C4-2B (cell line): ENCODE measurements around the gene AASDHPPT.

Experiments
- H3K27ac ChIP-seq: fragments of 450-650 bp; 2 replicates; pipeline ENCODE4 v1.5.1; 2017
- ZFX ChIP-seq: fragments of 450-650 bp; IDR thresholded peaks from 2 replicates; pipeline ENCODE4 v1.6.1; 2017
- TF ChIP-seq, protein P1 (sequence below): fragments of 450-650 bp; conservative IDR thresholded peaks from 2 replicates; pipeline ENCODE4 v1.5.1; 2017; ENCODE audit warnings: mild to moderate bottlenecking

Gene AASDHPPT

DNA sequence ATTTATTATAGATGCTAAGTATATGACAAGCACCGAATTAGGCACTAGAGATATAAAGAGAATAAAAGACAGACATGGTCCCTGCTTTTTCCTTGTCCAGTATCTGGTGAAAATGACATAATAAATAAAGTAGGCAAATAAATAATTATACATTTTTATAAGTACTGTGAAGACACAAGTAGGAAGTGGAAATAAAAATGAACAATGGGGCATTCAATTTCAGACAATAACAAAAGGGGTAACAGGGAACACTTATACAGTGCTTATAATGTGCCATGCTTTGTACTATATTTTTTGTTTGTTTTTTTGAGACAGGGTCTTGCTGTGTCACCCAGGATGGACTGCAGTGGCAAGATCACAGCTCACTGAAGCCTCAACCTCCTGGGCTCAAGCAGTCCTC lies 4.7 kb upstream of the AASDHPPT start:
- H3K27ac ChIP-seq: no peak overlapping the region
- TF ChIP-seq, protein P1, sequence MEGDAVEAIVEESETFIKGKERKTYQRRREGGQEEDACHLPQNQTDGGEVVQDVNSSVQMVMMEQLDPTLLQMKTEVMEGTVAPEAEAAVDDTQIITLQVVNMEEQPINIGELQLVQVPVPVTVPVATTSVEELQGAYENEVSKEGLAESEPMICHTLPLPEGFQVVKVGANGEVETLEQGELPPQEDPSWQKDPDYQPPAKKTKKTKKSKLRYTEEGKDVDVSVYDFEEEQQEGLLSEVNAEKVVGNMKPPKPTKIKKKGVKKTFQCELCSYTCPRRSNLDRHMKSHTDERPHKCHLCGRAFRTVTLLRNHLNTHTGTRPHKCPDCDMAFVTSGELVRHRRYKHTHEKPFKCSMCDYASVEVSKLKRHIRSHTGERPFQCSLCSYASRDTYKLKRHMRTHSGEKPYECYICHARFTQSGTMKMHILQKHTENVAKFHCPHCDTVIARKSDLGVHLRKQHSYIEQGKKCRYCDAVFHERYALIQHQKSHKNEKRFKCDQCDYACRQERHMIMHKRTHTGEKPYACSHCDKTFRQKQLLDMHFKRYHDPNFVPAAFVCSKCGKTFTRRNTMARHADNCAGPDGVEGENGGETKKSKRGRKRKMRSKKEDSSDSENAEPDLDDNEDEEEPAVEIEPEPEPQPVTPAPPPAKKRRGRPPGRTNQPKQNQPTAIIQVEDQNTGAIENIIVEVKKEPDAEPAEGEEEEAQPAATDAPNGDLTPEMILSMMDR: no peak
- TF ChIP-seq ZFX: no peak

DNA sequence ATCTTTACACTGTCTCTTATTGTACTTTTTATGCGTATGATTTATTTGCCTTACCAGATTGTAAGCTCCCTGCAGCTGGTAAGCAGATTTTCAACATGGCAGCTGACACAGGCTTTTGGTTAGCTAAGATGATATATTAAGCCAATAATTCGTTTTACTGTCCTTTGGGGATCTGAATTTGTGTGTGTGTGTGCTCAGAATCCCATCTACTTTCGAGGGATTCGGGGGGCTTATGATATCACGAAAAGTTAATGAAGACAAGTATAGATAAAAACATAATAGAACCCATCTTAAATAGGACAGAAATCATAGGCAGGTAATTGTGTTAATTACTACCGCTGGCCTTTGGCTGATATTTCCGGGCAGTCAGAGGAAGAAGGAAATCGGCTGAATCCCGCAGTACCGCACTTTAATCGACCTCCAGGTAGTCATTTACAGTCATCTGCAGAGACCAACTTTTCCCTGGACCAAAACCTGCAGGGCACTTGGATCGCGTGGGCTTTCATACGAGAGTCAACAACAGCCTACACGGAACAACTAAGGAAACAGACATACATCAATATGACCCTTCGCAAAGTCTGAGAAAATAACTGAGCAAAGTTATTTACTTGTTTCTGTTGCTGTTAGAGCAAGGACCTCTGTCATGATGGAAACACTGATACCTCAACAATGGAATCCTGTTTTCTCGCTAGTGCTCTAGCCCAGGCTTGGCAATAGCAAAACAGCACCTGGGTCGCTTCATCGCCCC lies 1.1 kb upstream of the AASDHPPT start:
- TF ChIP-seq, protein P1: no peak
- TF ChIP-seq ZFX: no peak
- H3K27ac ChIP-seq: peak overlapping the region; percentile 89

DNA sequence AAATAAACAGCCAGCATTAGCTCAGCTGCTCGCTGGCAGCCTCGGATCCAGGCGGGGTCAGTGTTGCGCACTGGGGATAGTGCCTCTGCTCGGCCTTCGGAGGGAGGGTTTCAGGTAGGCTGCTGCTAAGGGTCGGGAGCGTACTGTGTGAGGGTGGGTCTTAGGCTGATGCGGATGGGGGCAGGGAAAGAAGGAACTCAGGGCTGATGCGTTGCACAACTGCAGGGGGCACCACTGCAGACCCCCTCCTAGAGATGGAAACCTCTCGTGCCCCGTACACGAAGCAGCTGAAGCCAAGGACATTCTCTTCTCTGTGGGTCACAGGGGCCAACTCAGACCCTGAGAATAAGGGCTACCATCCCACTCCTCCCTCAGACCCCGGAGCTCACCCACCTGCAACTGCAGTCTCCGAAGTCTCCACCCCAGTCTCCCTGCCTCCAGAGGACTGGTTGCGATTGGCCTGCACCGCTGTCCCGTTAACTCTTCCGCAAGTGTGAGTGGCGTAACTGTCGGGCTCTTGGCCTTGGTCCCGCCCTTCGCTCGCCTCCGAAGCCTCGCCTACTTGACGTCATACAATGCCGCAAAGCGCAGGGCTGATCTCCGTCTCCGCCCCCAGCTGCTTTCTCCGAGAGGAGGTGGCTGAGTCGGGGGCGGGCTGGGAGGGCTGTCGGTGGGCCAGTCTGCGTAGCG lies 398 bp upstream of the AASDHPPT start, which contains the start of gene KBTBD3:
Gene KBTBD3, minus strand, starts transcription at position 429 of the 690 bp plus-strand sequence. CDS start 18,250 bp downstream, outside the sequence.
- H3K27ac ChIP-seq: peak within 1 kb of the TSS; percentile 89
- no peak for TF ChIP-seq ZFX
- TF ChIP-seq, protein P1: peak; percentile 63

DNA sequence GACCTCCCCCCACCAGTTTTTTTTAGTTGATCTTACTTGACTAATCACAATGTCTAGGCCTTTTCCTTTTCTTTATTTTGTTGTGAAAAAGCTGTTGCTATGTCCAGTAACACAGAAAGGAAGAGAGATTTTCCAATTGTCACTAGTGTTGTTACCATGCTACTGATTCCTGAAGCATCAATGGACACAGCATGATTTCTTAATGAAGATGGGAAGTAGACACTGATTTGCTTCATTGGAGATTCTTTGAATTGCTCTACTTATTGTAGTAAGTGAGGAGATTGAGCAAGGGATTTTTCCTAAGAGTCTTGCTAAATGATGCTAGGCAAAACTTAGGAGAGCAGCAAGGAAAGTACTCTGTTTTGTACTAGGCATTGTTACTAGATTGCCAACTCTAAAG lies 4.6 kb downstream of the AASDHPPT start:
- no peak overlapping the region for H3K27ac ChIP-seq
- TF ChIP-seq, protein P1: no peak
- TF ChIP-seq ZFX: no peak

DNA sequence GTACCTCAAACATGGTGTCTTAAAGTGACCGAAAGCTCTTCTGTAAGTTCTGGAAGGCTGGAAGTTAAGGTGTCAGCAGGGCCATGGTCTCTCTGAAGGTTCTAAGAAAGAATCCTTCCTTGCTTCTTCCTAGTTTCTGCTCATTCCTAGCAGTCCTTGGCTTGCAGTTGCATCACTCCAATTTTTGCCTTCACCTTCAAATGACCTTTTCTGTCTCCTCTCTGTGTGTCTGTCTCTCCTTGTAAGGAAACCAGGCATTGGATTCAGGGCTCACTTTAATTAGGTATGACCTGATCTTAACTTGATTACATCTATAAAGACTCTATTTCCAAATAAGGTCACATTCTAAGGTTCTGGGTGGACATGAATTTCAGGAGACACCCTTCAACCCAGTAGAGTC lies 8.7 kb downstream of the AASDHPPT start:
- TF ChIP-seq, protein P1: no peak
- TF ChIP-seq ZFX: no peak
- H3K27ac ChIP-seq: no peak overlapping the region

DNA sequence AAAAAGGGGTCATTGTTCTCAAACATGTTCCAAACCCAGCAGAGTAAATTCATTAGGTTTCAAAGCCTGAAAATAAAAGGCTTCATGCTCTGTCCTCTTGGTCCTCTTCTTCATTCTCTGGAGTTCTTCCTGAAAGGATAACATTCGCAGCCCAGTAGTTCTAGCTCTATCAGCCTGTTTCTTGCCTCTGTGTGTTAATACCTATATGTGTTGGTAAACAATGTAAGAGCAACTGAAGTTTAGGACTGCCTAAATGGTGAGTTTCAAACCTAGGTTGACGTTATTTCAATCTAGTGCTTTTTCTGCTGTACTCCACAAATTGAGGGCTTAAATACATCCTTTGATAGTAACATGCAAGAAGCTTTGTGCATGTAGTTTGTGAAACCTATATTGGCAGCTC lies 9.4 kb downstream of the AASDHPPT start:
- no peak overlapping the region for H3K27ac ChIP-seq
- TF ChIP-seq, protein P1: no peak
- no peak for TF ChIP-seq ZFX

DNA sequence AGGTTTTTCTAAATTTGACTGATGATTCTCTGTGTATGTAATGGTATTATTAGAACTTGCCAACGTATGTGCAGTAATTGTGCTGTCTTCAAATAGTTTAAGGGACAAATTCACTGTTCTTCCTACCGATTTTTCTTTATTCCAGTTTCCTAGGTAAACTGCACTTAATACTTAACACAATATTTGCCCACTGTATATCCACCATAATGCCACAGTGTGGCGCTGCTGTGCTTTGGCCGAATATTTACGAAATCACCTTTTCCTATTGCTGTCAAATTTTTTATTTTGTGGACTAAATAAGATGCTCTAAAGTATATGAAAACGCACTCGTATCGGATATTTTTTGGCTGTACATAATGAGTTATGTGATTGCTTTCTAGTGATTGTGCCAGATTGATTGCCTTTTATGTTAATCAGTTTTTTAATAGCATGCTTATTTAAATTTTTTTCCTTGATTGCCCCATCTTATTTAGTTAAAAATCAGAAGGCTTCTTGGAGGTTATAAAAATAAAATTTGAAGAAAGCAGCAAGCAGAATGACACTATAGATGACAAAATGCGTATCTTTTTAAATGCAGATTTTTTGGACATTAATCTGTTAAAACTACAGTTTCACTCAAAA lies 10.5 kb downstream of the AASDHPPT start:
- TF ChIP-seq, protein P1: peak; percentile 97
- no peak for TF ChIP-seq ZFX
- no peak overlapping the region for H3K27ac ChIP-seq
